Fibroblast of lung (primary cell): ENCODE measurements around the gene PTPN20. TPM values are rescaled to one million over a fixed set of nuclear protein-coding genes. Genes with fewer than 3 reads are reported as not detected.

Source experiments
- DNase-seq, 2 donors: peaks; one replicate each; pipeline versions ENCODE4 v3.0.0 to v3.0.0-alpha.2; 2010; ENCODE audit warnings: low read depth in 2 of 2
- H2AFZ ChIP-seq: 2 replicates; pipeline ENCODE4 v1.5.1; 2012; ENCODE audit warnings: low read length, control low read depth, inconsistent platforms
- H3K27ac ChIP-seq: 2 replicates; pipeline ENCODE4 v1.5.1; 2011; ENCODE audit warnings: low read length, control low read depth; ENCODE audit not compliant: insufficient read depth
- H3K27me3 ChIP-seq: 2 replicates; pipeline ENCODE4 v1.5.1; 2011; ENCODE audit warnings: mild to moderate bottlenecking, low read length; ENCODE audit not compliant: control insufficient read depth, insufficient read depth
- H3K36me3 ChIP-seq: 2 replicates; pipeline ENCODE4 v1.5.1; 2011; ENCODE audit warnings: low read length; ENCODE audit not compliant: control insufficient read depth, insufficient read depth
- H3K4me1 ChIP-seq: 2 replicates; pipeline ENCODE4 v1.5.1; 2011; ENCODE audit warnings: low read length; ENCODE audit not compliant: control insufficient read depth, insufficient read depth; ENCODE audit errors: extremely low read depth
- H3K4me2 ChIP-seq: 2 replicates; pipeline ENCODE4 v1.5.1; 2011; ENCODE audit warnings: low read length, control low read depth; ENCODE audit not compliant: insufficient read depth; ENCODE audit errors: extremely low read depth
- H3K4me3 ChIP-seq, 4 experiments: fragments of 200-600 bp in 1 of 4; sonication (generic) in 1 of 4; replicated peaks in 1 of 4; 2 replicates each; pipeline ENCODE4 v1.5.1; 2011 to 2016; ENCODE audit warnings: low read length in 4 of 4, low read depth in 3 of 4, mild to moderate bottlenecking in 3 of 4, control low read depth in 2 of 4, inconsistent platforms in 1 of 4, mixed read lengths in 1 of 4; ENCODE audit not compliant: insufficient read depth in 1 of 4; ENCODE audit errors: control extremely low read depth in 1 of 4
- H3K79me2 ChIP-seq: 2 replicates; pipeline ENCODE4 v1.5.1; 2012; ENCODE audit warnings: mild to moderate bottlenecking, low read length, inconsistent platforms; ENCODE audit not compliant: control insufficient read depth, insufficient read depth
- H3K9ac ChIP-seq: 2 replicates; pipeline ENCODE4 v1.5.1; 2011; ENCODE audit warnings: mild to moderate bottlenecking, low read length, control low read depth; ENCODE audit not compliant: insufficient read depth
- H3K9me3 ChIP-seq: 2 replicates; pipeline ENCODE4 v1.5.1; 2012; ENCODE audit warnings: low read depth, low read length; ENCODE audit not compliant: control insufficient read depth, insufficient read depth
- H4K20me1 ChIP-seq: 2 replicates; pipeline ENCODE4 v1.5.1; 2011; ENCODE audit warnings: low read length; ENCODE audit not compliant: control insufficient read depth, insufficient read depth; ENCODE audit errors: extremely low read depth
- EZH2 ChIP-seq: IDR thresholded peaks from 2 replicates; pipeline ENCODE4 v1.5.1; 2012; ENCODE audit warnings: low read length, control low read depth, mild to moderate bottlenecking; ENCODE audit errors: missing control alignments
- polyA plus RNA-seq, 2 donors: library from polyadenylated mRNA; depleted of rRNA in 1 of 2; stranded (reverse) in 1 of 2; unstranded in 1 of 2; fragments of >200 nt; gene quantifications; 2 replicates each; pipeline ENCODE4 v1.2.1, GENCODE V29; 2011 to 2012; ENCODE audit warnings: missing spikeins in 1 of 2
- total RNA-seq: library from RNA; depleted of rRNA; stranded (reverse); fragments of >200 nt; gene quantifications from 2 replicates; pipeline ENCODE4 v1.2.1, GENCODE V29; 2014
- TF ChIP-seq, protein P1 (sequence below), 2 donors: IDR thresholded peaks in 1 of 2; conservative IDR thresholded peaks in 1 of 2; 1 replicate in 1 of 2; 2 replicates in 1 of 2; pipeline ENCODE4 v1.5.1; 2011 to 2012; ENCODE audit warnings: low read length in 2 of 2, control low read depth in 1 of 2, inconsistent platforms in 1 of 2, low read depth in 1 of 2, mild to moderate bottlenecking in 1 of 2

Gene PTPN20
- total and polyA plus RNA-seq, 2 donors (not counting 1 experiment from before 2014, with no cell fraction given): 0.23 to 0.33 TPM

DNA sequence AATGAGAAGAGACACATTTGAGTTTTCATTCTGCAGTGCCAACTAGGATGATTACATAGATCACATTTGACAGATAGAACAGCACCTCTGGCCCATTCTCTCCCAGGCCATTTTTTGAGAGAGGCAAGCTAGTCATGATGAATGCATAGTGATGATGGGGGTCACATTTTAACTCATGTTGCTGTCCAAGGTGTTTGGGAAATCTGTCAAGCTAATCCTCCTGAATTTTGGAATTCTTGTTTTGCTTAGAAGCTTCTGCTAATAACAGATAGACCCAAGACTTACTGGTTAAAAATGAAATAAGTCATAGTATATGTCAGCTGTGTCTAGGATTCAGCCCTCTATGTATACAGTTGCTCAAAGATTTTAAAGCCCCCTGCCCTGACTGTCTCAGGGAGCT is 101.0 kb downstream of the PTPN20 start:
- no peak overlapping the region for H2AFZ ChIP-seq
- no peaks in the 10 kb centered on the region for H3K79me2 ChIP-seq
- H4K20me1 ChIP-seq: no peaks in the 10 kb centered on the region
- H3K9ac ChIP-seq: no peak overlapping the region
- H3K27ac ChIP-seq: no peak overlapping the region
- H3K36me3 ChIP-seq: no peaks in the 10 kb centered on the region
- TF ChIP-seq, protein P1, sequence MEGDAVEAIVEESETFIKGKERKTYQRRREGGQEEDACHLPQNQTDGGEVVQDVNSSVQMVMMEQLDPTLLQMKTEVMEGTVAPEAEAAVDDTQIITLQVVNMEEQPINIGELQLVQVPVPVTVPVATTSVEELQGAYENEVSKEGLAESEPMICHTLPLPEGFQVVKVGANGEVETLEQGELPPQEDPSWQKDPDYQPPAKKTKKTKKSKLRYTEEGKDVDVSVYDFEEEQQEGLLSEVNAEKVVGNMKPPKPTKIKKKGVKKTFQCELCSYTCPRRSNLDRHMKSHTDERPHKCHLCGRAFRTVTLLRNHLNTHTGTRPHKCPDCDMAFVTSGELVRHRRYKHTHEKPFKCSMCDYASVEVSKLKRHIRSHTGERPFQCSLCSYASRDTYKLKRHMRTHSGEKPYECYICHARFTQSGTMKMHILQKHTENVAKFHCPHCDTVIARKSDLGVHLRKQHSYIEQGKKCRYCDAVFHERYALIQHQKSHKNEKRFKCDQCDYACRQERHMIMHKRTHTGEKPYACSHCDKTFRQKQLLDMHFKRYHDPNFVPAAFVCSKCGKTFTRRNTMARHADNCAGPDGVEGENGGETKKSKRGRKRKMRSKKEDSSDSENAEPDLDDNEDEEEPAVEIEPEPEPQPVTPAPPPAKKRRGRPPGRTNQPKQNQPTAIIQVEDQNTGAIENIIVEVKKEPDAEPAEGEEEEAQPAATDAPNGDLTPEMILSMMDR (conservative IDR thresholded peaks at IDR 0.05 in 1 of 2, IDR thresholded peaks at IDR 0.05 in 1 of 2; ENCODE audit: low read depth in 1 of 2, low read length in 2 of 2): no peak
- TF ChIP-seq EZH2: no peak
- H3K9me3 ChIP-seq: no peaks in the 10 kb centered on the region
- no peak for DNase-seq
- H3K4me3 ChIP-seq: no peak overlapping the region
- H3K4me1 ChIP-seq: no peaks in the 10 kb centered on the region
- H3K27me3 ChIP-seq: peaks cover 11% of the 10 kb centered on the region
- H3K4me2 ChIP-seq: no peak overlapping the region

DNA sequence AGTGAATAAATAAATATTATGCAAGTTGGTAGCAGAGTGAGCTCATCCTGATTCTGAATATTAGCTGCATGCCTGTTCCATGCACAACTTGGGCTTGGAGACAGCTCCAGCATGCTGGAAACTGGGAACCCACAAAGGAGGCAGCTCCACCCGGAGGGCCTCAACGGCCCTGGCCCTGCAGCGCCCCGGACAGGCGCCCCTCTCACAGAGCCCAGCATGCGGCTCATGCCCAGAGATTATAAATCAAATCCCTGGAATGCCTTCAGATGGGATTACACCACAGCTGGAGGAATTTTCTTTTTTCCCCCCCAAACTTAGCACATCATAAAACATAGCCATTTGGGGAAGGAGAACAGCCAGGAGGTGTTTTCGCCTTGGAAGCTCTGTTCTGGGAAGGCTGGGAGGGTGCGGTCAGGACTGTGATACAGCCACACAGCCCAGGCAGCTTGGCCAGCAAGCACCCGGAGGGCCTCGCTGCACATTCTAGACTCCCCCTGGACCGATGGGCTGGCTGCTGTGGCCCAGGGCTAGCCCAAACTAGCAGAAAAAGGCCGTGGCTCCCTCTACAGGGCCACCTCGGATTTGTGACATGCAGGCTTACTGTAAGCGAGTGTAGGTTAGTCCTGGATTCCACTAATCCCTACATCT is 102.4 kb downstream of the PTPN20 start:
- H3K4me2 ChIP-seq: no peak overlapping the region

DNA sequence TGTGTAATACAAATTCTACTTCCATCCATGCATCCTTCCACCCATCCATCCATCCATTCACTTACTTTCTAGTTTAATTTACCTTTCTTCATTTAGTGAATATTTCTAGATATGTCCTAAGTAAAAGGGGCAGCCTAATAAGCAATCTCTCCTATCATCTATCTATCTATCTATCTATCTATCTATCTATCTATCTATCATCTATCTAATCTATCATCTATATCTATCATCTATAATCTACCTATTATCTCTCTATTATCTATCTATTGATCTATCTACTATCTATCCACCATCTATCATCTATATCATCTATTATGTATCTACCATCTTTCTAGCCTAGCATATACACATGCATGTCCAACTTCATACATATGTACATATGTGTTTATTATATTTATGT is 104.2 kb downstream of the PTPN20 start:
- Histone ChIP-seq H2AFZ (no peak overlapping the region), H3K4me1 (no peaks in the 10 kb centered on the region), H4K20me1 (no peaks in the 10 kb centered on the region), H3K9me3 (no peaks in the 10 kb centered on the region), H3K4me2 (no peak overlapping the region), H3K27me3 (peaks cover 6% of the 10 kb centered on the region), H3K9ac (no peak overlapping the region), H3K79me2 (no peaks in the 10 kb centered on the region), H3K4me3 (no peak overlapping the region), H3K36me3 (no peaks in the 10 kb centered on the region), H3K27ac (no peak overlapping the region)
- DNase-seq: no peak
- TF ChIP-seq, protein P1 (conservative IDR thresholded peaks at IDR 0.05 in 1 of 2, IDR thresholded peaks at IDR 0.05 in 1 of 2; ENCODE audit: low read depth in 1 of 2, low read length in 2 of 2): no peak
- no peak for TF ChIP-seq EZH2

More for the DNA sequence above, 102.4 kb downstream of the PTPN20 start:
- no peaks in the 10 kb centered on the region for H3K4me1 ChIP-seq
- no peak overlapping the region for H3K27ac ChIP-seq
- no peak for TF ChIP-seq EZH2
- TF ChIP-seq, protein P1 (conservative IDR thresholded peaks at IDR 0.05 in 1 of 2, IDR thresholded peaks at IDR 0.05 in 1 of 2; ENCODE audit: low read depth in 1 of 2, low read length in 2 of 2): no peak
- no peak overlapping the region for H2AFZ ChIP-seq
- H3K79me2 ChIP-seq: no peaks in the 10 kb centered on the region
- H3K36me3 ChIP-seq: no peaks in the 10 kb centered on the region
- peak in 1 of 2 donors; percentile 6 for DNase-seq
- H3K4me3 ChIP-seq: no peak overlapping the region
- no peaks in the 10 kb centered on the region for H3K9me3 ChIP-seq
- no peak overlapping the region for H3K9ac ChIP-seq
- peaks cover 11% of the 10 kb centered on the region for H3K27me3 ChIP-seq
- no peaks in the 10 kb centered on the region for H4K20me1 ChIP-seq
